Liver (tissue), 3 donors: ENCODE data around the gene PARP9.

ENCODE experiments used
- CTCF ChIP-seq: fragments of 150-350 bp; IDR thresholded peaks from 2 replicates; pipeline ENCODE4 v1.5.1; 2017; ENCODE audit warnings: improper control_type of control experiment, low read depth, low read length; ENCODE audit not compliant: missing input control
- GABPA ChIP-seq, 2 donors: IDR thresholded peaks in 1 of 2; conservative IDR thresholded peaks in 1 of 2; 2 replicates each; pipeline ENCODE4 v1.6.1; 2016; ENCODE audit warnings: antibody characterized with exemption in 2 of 2, mild to moderate bottlenecking in 1 of 2, moderate library complexity in 1 of 2
- JUND ChIP-seq, 2 donors: IDR thresholded peaks; 2 replicates each; pipeline ENCODE4 v1.6.1; 2016; ENCODE audit warnings: antibody characterized with exemption in 2 of 2
- RXRA ChIP-seq, 2 donors: IDR thresholded peaks; 2 replicates each; pipeline ENCODE4 v1.6.1; 2017 to 2018; ENCODE audit warnings: antibody characterized with exemption in 2 of 2, mild to moderate bottlenecking in 1 of 2
- SP1 ChIP-seq: IDR thresholded peaks from 2 replicates; pipeline ENCODE4 v1.6.1; 2018; ENCODE audit warnings: antibody characterized with exemption, mild to moderate bottlenecking
- TAF1 ChIP-seq: conservative IDR thresholded peaks from 2 replicates; pipeline ENCODE4 v1.6.1; 2016; ENCODE audit warnings: antibody characterized with exemption, mild to moderate bottlenecking
- YY1 ChIP-seq: IDR thresholded peaks from 2 replicates; pipeline ENCODE4 v1.6.1; 2016; ENCODE audit warnings: antibody characterized with exemption, mild to moderate bottlenecking
- donor health status: healthy.
- donor health status: healthy.

- TF ChIP-seq CTCF (no peak), TAF1 (no peak), YY1 (peak; percentile 15), SP1 (no peak), JUND (IDR thresholded peaks at IDR 0.05) (no peak), RXRA (IDR thresholded peaks at IDR 0.05) (no peak), GABPA (IDR thresholded peaks at IDR 0.05 in 1 of 2, conservative IDR thresholded peaks at IDR 0.05 in 1 of 2) (no peak)
Measured at GRCh38 chr3:122563717-122564025, 429 bp downstream of the PARP9 start.
